ENCODE results near the gene MSN. TPM values are rescaled to one million over a fixed set of nuclear protein-coding genes. Genes with fewer than 3 reads are reported as not detected.
A peak's percentile ranks its signal among the peaks of the same experiment; 100 is the strongest.

Gene MSN
- total RNA-seq, 2 donors from 2014 or later: 125 to 256 TPM

- DNase-seq (ENCODE audit: low spot score): peak; percentile 78
- TF ChIP-seq, protein P1, sequence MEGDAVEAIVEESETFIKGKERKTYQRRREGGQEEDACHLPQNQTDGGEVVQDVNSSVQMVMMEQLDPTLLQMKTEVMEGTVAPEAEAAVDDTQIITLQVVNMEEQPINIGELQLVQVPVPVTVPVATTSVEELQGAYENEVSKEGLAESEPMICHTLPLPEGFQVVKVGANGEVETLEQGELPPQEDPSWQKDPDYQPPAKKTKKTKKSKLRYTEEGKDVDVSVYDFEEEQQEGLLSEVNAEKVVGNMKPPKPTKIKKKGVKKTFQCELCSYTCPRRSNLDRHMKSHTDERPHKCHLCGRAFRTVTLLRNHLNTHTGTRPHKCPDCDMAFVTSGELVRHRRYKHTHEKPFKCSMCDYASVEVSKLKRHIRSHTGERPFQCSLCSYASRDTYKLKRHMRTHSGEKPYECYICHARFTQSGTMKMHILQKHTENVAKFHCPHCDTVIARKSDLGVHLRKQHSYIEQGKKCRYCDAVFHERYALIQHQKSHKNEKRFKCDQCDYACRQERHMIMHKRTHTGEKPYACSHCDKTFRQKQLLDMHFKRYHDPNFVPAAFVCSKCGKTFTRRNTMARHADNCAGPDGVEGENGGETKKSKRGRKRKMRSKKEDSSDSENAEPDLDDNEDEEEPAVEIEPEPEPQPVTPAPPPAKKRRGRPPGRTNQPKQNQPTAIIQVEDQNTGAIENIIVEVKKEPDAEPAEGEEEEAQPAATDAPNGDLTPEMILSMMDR (IDR thresholded peaks at IDR 0.05): no peak
- H3K4me1 ChIP-seq: peaks cover 0 to 40% of the 10 kb centered on the region in 2 donors
Observed at GRCh38 chrX:65668377-65669310, 1.2 kb downstream of the MSN start.

GRCh38 chrX:65671286-65671685 lies 3.8 kb downstream of the MSN start:
- TF ChIP-seq, protein P1 (IDR thresholded peaks at IDR 0.05): no peak
- H3K27me3 ChIP-seq: no peaks in the 10 kb centered on the region
- H3K4me1 ChIP-seq: peaks cover 0 to 66% of the 10 kb centered on the region in 2 donors
- H3K27ac ChIP-seq: peak overlapping the region; percentile 95 to 99
- no peak for DNase-seq (ENCODE audit: low spot score)
- H3K4me3 ChIP-seq: peak overlapping the region in 1 of 2 donors; percentile 7
- H3K36me3 ChIP-seq: no peaks in the 10 kb centered on the region
- H3K9me3 ChIP-seq: no peaks in the 10 kb centered on the region

More at GRCh38 chrX:65668377-65669310, 1.2 kb downstream of the MSN start:
- H3K4me3 ChIP-seq: peak overlapping the region; percentile 69 to 81
- peak overlapping the region; percentile 95 to 99 for H3K27ac ChIP-seq
- no peaks in the 10 kb centered on the region for H3K9me3 ChIP-seq
- no peaks in the 10 kb centered on the region for H3K27me3 ChIP-seq
- no peaks in the 10 kb centered on the region for H3K36me3 ChIP-seq

DNA sequence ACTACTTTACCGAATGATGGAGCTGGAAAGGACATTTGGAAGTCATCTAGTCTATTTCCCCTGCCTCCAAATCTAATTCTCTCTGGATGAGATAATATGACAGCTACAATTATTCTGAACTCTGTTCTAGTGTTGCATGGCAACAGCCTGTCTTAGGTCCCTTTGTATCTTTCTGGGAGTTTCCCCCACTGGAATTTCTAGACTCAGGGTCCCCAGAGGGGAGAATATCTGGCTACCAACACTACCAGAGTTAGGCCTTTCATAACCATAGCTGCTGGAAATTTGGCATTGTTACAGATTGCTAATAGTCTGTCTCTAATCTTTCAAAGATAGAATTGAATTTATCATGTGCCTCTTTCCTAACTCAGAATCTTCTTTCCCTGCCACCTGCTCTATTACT lies 4.5 kb downstream of the MSN start:
- no peaks in the 10 kb centered on the region for H3K27me3 ChIP-seq
- peak overlapping the region; percentile 95 to 99 for H3K27ac ChIP-seq
- TF ChIP-seq, protein P1 (IDR thresholded peaks at IDR 0.05): no peak
- DNase-seq (ENCODE audit: low spot score): no peak
- peaks cover 0 to 71% of the 10 kb centered on the region in 2 donors for H3K4me1 ChIP-seq
- no peak overlapping the region for H3K4me3 ChIP-seq
- H3K9me3 ChIP-seq: no peaks in the 10 kb centered on the region
- H3K36me3 ChIP-seq: no peaks in the 10 kb centered on the region

GRCh38 chrX:65673857-65674203 lies 6.4 kb downstream of the MSN start:
- DNase-seq (ENCODE audit: low spot score): no peak
- Histone ChIP-seq H3K36me3 (no peaks in the 10 kb centered on the region), H3K4me1 (peaks cover 0 to 87% of the 10 kb centered on the region in 2 donors), H3K4me3 (no peak overlapping the region), H3K9me3 (no peaks in the 10 kb centered on the region), H3K27me3 (no peaks in the 10 kb centered on the region), H3K27ac (peak overlapping the region; percentile 95 to 99)
- TF ChIP-seq, protein P1 (IDR thresholded peaks at IDR 0.05): no peak

DNA sequence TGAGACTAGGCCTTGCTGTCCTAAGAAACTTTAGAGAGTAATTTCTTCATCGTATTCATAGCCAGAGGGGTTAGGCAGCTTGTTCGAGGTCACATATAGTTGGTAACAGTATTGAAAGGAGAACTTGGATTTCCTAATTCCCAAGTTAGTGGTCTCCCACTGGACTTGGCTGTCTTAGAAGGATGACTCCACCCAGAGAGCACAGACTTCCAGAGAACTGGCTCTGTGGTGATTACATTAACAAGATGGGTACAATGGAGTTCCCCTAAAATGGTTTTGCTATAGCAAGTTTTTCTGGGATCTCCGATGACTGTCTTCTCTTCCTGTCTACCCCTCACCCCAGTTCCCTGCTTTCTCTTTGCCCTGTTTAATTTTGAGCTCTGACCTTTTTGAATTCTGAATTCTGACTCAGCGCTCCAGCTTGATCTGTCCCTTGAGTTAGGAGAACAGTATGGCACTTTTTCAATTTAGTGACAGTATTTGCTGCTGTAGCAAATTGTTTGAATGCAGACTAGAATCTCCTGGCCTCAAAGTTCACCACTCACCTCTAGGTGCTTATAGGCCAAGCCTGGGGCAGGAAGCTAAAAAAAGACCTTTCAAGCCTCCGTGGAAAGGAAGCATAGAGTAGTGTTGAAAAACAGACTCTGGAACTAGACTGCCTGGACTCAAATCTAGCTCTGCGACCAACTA lies 6.9 kb downstream of the MSN start:
- TF ChIP-seq, protein P1 (IDR thresholded peaks at IDR 0.05): no peak
- Histone ChIP-seq H3K4me1 (peaks cover 0 to 92% of the 10 kb centered on the region in 2 donors), H3K36me3 (no peaks in the 10 kb centered on the region), H3K4me3 (no peak overlapping the region), H3K27me3 (no peaks in the 10 kb centered on the region), H3K9me3 (no peaks in the 10 kb centered on the region), H3K27ac (peak overlapping the region; percentile 95 to 99)
- no peak for DNase-seq (ENCODE audit: low spot score)

Measured in right atrium auricular region (tissue), 2 donors.